Measurements from ENCODE around the gene PLK5.

The PLK5 gene

GRCh38 chr19:1580957-1581356 lies 57.1 kb downstream of the PLK5 start:
- DNase-seq, result no peak

- no peak for DNase-seq
These were observed 58.3 kb downstream of the PLK5 start for GRCh38 chr19:1582201-1582600.

- no peak for DNase-seq
These were observed 60.8 kb downstream of the PLK5 start for GRCh38 chr19:1584500-1585242.

GRCh38 chr19:1585243-1585580 lies 61.3 kb downstream of the PLK5 start:
- DNase-seq, result no peak
